ENCODE data around the gene CHIC2.

DNA sequence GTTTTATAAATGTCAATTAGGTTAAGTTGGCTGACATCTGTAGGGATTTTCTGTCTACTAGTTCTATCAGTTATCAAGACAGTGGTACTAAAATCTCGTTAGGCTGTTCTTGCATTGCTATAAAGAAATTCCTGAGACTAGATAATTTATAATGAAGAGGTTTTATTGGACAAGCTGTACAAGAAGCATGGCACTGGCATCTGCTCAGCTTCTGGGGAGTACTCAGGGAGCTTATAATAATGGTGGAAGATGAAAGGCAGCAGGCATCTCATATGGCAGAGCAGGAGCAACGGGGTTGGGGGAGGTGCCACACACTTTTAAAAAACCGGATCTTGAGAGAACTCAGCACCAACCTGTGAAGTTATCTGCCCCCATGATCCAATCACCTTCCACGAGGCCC lies 28.2 kb downstream of the CHIC2 start:
- TF ChIP-seq, protein P1, sequence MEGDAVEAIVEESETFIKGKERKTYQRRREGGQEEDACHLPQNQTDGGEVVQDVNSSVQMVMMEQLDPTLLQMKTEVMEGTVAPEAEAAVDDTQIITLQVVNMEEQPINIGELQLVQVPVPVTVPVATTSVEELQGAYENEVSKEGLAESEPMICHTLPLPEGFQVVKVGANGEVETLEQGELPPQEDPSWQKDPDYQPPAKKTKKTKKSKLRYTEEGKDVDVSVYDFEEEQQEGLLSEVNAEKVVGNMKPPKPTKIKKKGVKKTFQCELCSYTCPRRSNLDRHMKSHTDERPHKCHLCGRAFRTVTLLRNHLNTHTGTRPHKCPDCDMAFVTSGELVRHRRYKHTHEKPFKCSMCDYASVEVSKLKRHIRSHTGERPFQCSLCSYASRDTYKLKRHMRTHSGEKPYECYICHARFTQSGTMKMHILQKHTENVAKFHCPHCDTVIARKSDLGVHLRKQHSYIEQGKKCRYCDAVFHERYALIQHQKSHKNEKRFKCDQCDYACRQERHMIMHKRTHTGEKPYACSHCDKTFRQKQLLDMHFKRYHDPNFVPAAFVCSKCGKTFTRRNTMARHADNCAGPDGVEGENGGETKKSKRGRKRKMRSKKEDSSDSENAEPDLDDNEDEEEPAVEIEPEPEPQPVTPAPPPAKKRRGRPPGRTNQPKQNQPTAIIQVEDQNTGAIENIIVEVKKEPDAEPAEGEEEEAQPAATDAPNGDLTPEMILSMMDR (IDR thresholded peaks at IDR 0.05): no peak
- TF ChIP-seq POLR2A (IDR thresholded peaks at IDR 0.05): no peak
